HG03039 (cell line): Measurements from ENCODE around the gene RHAG.
"Not testable (repeated sequence)": the region's sequence is repeated elsewhere in the genome, so short reads cannot be mapped to it uniquely, and the experiment has no call there.

ENCODE experiments used
- ATAC-seq: cut with Tn5 transposase; IDR thresholded peaks from one replicate; pipeline ENCODE4 v1.9.1; 2021; ENCODE audit warnings: mild to moderate bottlenecking, moderate library complexity; ENCODE audit not compliant: unreplicated experiment

The RHAG gene

DNA sequence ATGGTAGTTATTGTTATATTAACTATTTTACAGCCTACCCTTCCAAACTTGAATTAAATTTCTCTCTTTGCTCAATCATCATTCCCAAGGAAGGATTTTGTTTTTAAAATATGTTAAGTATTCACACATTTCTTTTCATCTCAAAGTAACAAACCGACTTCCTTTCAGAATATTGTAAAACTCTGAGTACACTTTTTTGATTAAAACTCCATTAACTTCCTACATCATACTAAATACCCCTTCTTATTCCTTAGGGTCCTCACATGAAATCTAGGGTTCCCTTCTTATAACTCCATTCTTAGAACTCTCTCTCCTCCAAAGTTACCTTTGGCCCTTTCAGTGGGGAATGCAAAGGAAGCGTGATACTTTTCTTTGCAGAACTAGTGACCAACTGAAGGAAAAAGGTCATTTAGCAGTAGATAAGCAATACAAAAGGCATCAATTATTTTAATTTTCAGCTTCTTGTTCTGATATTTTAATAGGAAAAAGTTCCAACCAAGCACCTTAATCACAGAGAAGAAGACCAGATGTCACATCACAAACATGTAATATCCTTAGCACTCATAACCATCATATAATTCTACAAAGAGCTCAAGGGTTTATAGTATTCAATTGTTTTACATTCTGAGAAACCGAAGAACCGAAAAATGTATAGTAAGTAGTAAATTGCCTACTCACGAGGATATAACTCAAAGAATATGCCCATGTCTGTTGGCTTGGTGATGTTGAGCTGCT is 494 bp downstream of the RHAG start:
- no peak for ATAC-seq

GRCh38 chr6:49635480-49635879 is 1.2 kb downstream of the RHAG start:
- ATAC-seq = no peak

- no peak for ATAC-seq
Measured at GRCh38 chr6:49634836-49635218, 1.8 kb downstream of the RHAG start.

DNA sequence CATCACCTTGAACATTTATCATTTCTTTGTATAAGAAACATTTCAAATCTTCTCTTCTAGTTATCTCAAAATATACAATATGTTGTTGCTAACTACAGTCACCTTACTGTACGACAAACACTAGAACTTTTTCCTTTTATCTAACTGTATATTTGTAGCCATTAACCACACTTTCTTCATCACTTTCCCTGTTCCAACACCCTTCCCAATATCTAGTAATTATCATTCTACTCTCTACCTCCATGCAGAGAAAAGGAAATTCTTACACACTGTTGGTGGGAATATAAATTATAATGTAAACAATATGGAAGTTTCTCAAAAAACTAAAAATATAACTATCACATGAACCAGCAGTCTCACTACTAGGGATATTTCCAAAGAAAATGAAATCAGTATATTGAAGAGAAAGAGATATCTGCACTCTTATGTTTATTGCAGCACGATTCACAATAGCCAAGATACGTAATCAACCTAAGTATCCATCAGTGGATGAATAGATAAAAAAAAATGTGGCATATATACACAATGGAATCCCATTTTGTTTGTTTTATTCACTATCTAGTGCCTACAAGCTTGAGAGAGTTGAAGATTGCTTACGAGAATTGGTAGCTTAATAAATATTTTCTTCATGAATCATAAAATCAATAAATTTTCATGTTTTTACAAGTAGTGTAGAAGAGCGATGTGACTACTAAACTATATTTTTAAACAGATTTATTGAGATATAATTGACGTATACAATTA is 2.4 kb downstream of the RHAG start:
- no peak for ATAC-seq

DNA sequence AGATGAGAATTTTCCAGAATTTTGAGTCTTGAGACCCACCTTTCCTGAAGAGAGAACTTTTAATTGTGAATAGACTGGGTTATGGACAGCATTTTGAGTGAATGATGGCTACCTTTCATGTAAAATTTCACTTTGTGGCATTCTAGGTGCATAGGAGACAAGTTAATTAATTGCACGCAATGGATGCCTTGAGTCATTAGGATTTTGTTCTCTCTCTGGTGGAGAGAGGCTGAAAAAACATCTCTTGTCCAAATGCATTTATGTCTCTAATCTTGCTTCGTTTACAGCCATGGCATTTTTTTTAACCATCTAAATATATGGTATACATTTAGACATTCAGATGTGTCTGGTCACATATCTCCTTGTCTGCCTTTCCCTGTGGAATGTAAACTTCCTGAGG is 3.1 kb downstream of the RHAG start:
- ATAC-seq = no peak

DNA sequence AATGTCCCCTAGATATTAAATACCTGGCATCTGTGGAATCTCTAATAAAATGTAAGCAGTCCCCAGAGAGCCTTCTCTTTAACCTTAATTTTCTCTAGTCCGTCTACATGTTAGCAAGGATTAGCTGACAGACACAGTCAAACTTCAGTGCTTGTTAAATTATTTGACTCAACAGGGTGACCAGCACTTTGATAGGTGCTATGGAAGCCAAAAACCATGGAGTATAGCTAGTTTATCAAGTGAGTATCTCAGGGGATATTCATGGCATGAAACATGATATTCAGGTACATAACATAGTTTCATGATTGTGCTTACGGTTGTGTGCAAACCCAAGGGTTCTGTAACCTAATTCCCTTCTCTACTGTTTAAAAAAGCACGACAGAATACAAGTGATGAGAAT is 3.9 kb downstream of the RHAG start:
- no peak for ATAC-seq

GRCh38 chr6:49629485-49630088 is 7.1 kb downstream of the RHAG start:
- ATAC-seq = not testable (repeated sequence)

GRCh38 chr6:49626811-49627210 is 9.8 kb downstream of the RHAG start:
- ATAC-seq = no peak

- ATAC-seq = no peak
Measured at GRCh38 chr6:49618257-49618656, 18.4 kb downstream of the RHAG start.

DNA sequence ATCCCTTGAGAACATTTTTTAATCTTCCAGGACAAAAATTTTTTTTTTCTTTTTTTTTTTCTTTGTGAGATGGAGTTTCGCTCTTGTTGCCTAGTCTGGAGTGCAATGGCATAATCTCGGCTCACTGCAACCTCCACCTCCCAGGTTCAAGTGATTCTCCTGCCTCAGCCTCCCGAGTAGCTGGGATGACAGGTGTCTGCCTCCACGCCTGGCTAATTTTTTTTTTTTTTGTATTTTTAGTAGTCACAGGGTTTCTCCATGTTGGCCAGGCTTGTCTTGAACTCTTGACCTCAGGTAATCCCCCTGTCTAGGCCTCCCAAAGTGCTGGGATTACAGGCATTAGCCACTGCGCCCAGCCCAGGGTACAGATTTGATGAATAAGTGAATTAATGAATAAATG is 22.5 kb downstream of the RHAG start:
- ATAC-seq = not testable (repeated sequence)

DNA sequence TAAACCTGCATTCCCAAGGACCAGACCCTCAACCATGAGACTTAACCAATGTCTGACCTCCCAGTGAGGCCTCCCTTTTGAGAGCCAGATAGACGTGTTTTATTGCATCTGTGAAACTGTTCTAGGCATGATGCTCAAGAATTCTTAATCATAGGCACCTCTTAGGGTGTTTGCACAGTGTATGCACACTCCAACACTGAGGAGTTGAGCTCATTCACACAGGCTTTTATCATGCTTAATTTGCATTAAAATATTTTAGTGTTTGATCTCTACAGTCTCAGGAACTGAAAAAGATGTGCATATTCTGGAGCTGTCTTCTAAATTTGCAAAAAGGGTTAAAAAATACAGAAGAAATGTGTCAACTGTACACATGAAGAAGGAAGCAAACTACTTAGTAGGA is 27.4 kb downstream of the RHAG start:
- no peak for ATAC-seq

DNA sequence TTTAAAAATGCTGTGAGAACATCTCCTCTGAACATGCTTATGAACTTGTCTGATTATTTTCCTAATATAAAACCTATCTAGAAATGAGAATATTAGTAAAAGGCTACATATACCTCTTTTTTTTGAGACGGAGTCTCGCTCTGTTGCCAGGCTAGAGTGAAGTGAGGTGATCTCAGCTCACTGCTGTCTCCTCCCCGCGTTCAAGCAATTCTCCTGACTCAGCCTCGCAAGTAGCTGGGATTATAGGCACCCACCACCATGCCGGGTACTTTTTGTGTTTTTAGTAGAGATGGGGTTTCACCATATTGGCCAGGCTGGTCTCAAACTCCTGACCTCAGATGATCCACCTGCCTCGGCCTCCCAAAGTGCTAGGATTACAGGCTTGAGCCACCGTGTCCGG is 28.4 kb downstream of the RHAG start:
- not testable (repeated sequence) for ATAC-seq

- no peak for ATAC-seq
Measured at GRCh38 chr6:49607391-49607982, 29.2 kb downstream of the RHAG start.

DNA sequence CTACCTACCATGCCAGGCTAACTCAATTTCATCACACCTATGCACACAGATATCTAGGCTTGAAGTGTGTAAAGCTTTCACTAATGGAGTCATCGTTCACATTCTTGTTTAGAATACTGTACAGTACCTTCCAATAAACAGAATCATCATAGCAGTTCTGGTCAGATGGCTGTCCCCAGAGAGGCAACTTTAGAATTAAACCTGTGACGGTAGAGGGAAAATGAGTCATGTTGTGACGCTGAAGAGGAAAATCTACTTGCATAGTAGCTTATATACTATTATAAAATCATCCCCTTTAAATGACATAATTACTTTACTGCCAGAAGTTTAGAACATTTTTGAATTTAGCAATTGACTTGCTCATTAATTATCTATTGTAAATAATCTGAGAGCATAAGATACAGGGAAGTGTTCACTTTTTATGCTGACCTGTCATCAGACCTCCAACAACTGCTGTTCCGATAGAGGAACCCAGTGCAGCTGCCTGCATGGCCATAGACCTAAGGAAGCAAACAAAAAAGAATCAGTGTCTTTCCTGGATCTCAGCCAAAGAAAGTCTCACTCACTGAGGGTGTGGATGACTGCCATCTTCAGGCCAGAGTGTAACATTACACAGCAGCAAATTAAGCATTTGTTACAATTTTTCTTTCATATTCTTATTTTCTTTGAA is 29.8 kb downstream of the RHAG start:
- peak; percentile 90 for ATAC-seq

DNA sequence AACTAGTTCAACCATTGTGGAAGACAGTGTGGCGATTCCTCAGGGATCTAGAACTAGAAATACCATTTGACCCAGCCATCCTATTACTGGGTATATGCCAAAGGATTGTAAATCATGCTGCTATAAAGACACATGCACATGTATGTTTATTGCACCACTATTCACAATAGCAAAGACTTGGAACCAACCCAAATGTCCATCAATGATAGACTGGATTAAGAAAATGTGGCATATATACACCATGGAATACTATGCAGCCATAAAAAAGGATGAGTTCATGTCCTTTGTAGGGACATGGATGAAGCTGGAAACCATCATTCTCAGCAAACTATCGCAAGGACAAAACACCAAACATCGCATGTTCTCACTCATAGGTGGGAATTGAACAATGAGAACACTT is 32.6 kb downstream of the RHAG start:
- ATAC-seq = not testable (repeated sequence)

GRCh38 chr6:49587262-49587661 is 49.4 kb downstream of the RHAG start:
- ATAC-seq = not testable (repeated sequence)

GRCh38 chr6:49582529-49582928 is 54.1 kb downstream of the RHAG start:
- ATAC-seq = no peak

GRCh38 chr6:49579649-49580048 is 57.0 kb downstream of the RHAG start:
- ATAC-seq = no peak

DNA sequence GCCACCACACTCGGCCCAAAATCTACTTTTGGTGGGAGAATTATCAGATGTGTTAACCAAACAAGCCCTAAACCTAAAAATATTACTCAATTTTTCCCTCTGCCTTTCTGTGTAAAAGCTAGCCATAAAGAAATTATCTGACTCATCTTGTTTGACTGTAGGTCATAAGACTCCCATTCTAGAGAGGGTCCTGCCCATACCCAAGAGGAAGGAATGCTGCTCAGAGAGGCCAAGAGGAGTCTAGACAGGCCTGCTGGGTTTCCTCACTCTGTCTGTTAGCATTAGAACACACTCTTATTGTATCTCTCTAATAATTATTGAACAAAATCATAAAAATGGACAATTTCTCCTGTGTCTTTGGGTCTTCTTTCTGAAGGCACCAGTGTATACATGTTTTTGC is 60.0 kb downstream of the RHAG start:
- no peak for ATAC-seq

DNA sequence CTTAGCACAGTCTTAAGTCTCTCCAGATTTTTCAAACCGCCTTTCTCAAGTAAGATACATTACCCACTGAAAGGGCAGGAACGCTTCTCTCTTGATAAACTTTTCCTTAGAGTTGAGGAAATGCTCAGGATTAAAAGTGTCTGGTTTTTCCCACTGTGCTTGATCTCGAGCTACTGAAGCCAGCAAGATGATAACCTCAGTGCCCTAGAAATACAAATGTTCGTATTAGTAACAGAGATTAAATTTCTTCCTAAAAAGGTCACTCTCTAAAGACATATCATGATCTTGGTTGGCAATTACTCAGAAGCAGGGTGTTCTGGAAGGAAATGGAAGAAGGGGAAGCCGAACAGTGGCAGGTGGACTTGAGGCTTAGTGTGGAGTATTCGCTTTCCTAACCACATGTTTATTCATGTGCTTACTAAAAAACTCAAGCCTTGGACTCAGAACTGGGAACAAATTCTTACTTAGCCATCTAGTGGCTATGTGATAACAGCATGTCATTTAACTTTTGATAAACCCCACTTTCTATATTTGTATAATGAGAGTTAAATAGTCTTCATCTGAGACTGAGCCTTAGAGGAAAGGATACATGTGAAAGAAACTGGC is 66.1 kb downstream of the RHAG start:
- ATAC-seq = no peak

- no peak for ATAC-seq
Measured at GRCh38 chr6:49565855-49566254, 70.8 kb downstream of the RHAG start.
